NOMO-1 treated with dmso at 0.1 percent for 144 hours (cell line): ENCODE data around the gene ZDHHC23.

ENCODE experiments used
- DNase-seq: peaks from one replicate; lab custom pipeline; 2025; ENCODE audit not compliant: unreplicated experiment; lab: John Stamatoyannopoulos, UW

Gene ZDHHC23

GRCh38 chr3:113947372-113948014, at the start of gene ZDHHC23:
ZDHHC23 (plus strand) TSS chr3:113948013; CDS start chr3:113948803, 790 bp downstream.
- DNase-seq = peak; percentile 44

- peak; percentile 56 for DNase-seq
These were observed 48.9 kb upstream of the ZDHHC23 start for GRCh38 chr3:113898892-113899291.

- no peak for DNase-seq
These were observed 41.2 kb upstream of the ZDHHC23 start for GRCh38 chr3:113906568-113907140.

- no peak for DNase-seq
These were observed 39.7 kb upstream of the ZDHHC23 start for GRCh38 chr3:113908133-113908532.

- no peak for DNase-seq
These were observed 36.8 kb upstream of the ZDHHC23 start for GRCh38 chr3:113910966-113911365.

GRCh38 chr3:113912552-113913236, 35.1 kb upstream of the ZDHHC23 start:
- DNase-seq = peak; percentile 26

GRCh38 chr3:113914646-113915045, 33.2 kb upstream of the ZDHHC23 start:
- no peak for DNase-seq

- DNase-seq = no peak
These were observed 20.3 kb upstream of the ZDHHC23 start for GRCh38 chr3:113927556-113927955.

- DNase-seq = no peak
These were observed 982 bp upstream of the ZDHHC23 start for GRCh38 chr3:113946831-113947230.

- peak; percentile 23 for DNase-seq
These were observed 453 bp downstream of the ZDHHC23 start for GRCh38 chr3:113948015-113948917.

- no peak for DNase-seq
These were observed 5.1 kb downstream of the ZDHHC23 start for GRCh38 chr3:113952921-113953320.

GRCh38 chr3:113953677-113954076, 5.9 kb downstream of the ZDHHC23 start:
- DNase-seq = no peak

- no peak for DNase-seq
These were observed 6.4 kb downstream of the ZDHHC23 start for GRCh38 chr3:113954091-113954685.

GRCh38 chr3:113963879-113964278, 16.1 kb downstream of the ZDHHC23 start:
- DNase-seq = no peak

GRCh38 chr3:113966172-113966571, 18.4 kb downstream of the ZDHHC23 start:
- no peak for DNase-seq

- DNase-seq = no peak
These were observed 21.2 kb downstream of the ZDHHC23 start for GRCh38 chr3:113968986-113969385.

GRCh38 chr3:113977822-113978221, 30.0 kb downstream of the ZDHHC23 start:
- DNase-seq = no peak

- no peak for DNase-seq
These were observed 32.1 kb downstream of the ZDHHC23 start for GRCh38 chr3:113979916-113980315.

- DNase-seq = no peak
These were observed 34.0 kb downstream of the ZDHHC23 start for GRCh38 chr3:113981803-113982202.

- no peak for DNase-seq
These were observed 35.7 kb downstream of the ZDHHC23 start for GRCh38 chr3:113983544-113983943.

- DNase-seq = peak; percentile 8
These were observed 37.7 kb downstream of the ZDHHC23 start for GRCh38 chr3:113985541-113985940.
